ENCODE data around the gene GALNT9.

DNA sequence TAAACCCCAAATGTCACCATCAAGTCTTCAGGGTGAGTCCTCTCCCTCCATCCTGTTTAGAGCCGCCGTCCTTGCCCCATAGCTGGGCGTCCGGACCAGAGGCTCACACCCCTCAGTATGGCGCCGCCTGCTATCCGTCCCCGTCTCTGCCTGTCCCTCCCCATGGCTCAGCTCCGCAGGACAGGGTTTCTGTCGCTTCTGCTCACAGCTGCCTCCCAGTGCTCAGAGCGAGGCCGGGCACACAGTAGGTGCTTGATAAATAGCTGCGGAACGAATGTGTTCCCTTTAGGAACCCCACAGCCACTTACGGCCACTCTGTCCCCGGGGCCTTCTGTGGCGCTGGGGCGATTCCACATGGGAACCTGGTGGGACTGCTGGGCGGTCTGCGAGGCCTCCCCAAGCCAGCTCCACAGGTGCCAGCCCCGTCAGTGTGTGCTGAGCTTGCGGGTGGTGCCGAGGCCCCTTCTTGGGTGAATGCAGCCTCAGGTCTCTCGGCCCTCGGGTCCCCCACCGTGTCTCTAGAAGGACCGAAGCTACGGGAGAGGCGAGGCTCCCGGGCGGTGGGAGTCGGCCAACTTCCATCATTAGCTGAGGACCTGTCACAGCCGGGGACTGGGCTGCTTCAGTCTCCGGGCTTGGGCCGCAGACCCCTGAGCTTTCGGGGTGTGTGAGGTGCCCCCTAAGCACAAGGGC is 122.2 kb downstream of the GALNT9 start:
- TF ChIP-seq, protein P1, sequence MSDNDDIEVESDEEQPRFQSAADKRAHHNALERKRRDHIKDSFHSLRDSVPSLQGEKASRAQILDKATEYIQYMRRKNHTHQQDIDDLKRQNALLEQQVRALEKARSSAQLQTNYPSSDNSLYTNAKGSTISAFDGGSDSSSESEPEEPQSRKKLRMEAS (IDR thresholded peaks at IDR 0.05; ENCODE audit: low read depth), result no peak
- TF ChIP-seq, protein P2, sequence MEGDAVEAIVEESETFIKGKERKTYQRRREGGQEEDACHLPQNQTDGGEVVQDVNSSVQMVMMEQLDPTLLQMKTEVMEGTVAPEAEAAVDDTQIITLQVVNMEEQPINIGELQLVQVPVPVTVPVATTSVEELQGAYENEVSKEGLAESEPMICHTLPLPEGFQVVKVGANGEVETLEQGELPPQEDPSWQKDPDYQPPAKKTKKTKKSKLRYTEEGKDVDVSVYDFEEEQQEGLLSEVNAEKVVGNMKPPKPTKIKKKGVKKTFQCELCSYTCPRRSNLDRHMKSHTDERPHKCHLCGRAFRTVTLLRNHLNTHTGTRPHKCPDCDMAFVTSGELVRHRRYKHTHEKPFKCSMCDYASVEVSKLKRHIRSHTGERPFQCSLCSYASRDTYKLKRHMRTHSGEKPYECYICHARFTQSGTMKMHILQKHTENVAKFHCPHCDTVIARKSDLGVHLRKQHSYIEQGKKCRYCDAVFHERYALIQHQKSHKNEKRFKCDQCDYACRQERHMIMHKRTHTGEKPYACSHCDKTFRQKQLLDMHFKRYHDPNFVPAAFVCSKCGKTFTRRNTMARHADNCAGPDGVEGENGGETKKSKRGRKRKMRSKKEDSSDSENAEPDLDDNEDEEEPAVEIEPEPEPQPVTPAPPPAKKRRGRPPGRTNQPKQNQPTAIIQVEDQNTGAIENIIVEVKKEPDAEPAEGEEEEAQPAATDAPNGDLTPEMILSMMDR (IDR thresholded peaks at IDR 0.05), result no peak
- TF ChIP-seq USF2 (IDR thresholded peaks at IDR 0.05; ENCODE audit: borderline replicate concordance, low read depth, low read length) (no peak), REST (IDR thresholded peaks at IDR 0.05; ENCODE audit: low read depth, low read length) (no peak), EP300 (IDR thresholded peaks at IDR 0.05; ENCODE audit: borderline replicate concordance in 1 of 2, low read depth in 1 of 2, low read length in 1 of 2) (no peak), IRF3 (IDR thresholded peaks at IDR 0.05; ENCODE audit: low read depth, low read length) (no peak), TAF1 (IDR thresholded peaks at IDR 0.05; ENCODE audit: borderline replicate concordance, low read depth, low read length) (no peak), FOXM1 (IDR thresholded peaks at IDR 0.05; ENCODE audit: low read depth) (no peak), SIN3A (IDR thresholded peaks at IDR 0.05; ENCODE audit: borderline replicate concordance, low read depth, low read length) (no peak)
- TF ChIP-seq, protein P3, sequence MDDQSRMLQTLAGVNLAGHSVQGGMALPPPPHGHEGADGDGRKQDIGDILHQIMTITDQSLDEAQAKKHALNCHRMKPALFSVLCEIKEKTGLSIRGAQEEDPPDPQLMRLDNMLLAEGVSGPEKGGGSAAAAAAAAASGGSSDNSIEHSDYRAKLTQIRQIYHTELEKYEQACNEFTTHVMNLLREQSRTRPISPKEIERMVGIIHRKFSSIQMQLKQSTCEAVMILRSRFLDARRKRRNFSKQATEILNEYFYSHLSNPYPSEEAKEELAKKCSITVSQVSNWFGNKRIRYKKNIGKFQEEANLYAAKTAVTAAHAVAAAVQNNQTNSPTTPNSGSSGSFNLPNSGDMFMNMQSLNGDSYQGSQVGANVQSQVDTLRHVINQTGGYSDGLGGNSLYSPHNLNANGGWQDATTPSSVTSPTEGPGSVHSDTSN (IDR thresholded peaks at IDR 0.05), result no peak

Measured in SK-N-SH (cell line).